NCI-H1048 (cell line): ENCODE measurements around the gene DUSP12.

ENCODE experiments used
- DNase-seq: peaks from one replicate; lab custom pipeline; 2025; lab: John Stamatoyannopoulos, UW

The DUSP12 gene

GRCh38 chr1:161770250-161770649 is 20.7 kb downstream of the DUSP12 start:
- no peak for DNase-seq

- DNase-seq, result no peak
Measured at GRCh38 chr1:161771161-161771560, 21.6 kb downstream of the DUSP12 start.

DNA sequence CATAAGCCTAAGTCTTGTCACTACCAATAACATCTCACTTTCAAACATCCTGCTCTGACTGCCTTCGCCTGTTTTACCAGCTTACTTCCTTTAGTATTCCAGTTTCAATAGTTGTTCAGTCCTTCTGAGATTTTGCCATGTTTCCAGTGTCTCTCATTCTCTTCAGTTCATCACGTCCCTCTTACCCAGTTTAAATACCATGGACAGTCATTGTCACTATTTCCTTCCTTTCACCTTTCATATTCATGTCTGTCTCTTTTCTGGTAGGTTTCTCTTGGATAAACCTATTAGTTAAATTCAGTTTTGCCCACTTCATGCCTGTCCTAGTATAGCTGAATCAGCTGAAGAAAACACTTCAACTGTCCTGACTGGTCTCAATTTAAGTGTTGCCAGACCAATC is 22.4 kb downstream of the DUSP12 start:
- DNase-seq, result no peak

DNA sequence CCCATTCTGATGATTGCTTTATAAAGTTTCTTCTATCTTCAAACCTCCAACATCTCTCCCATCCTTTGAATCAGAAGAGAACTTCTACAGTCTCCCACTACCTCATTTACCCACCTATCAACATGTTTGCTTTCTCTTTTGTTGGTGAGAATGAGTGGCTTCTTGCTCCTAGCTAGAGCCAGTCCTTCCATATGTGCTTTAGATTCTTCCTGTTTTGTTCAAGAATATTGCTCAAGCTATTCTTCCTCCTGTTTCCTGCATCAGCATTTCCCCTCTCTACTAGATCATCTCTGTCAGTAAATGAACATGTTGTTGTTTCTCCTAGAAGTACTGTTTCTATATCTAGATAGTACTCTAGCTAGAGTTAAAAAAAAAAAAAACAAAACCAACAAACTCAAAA is 22.8 kb downstream of the DUSP12 start:
- DNase-seq, result no peak

- DNase-seq, result no peak
Measured at GRCh38 chr1:161773791-161774190, 24.2 kb downstream of the DUSP12 start.

GRCh38 chr1:161777261-161777660 is 27.7 kb downstream of the DUSP12 start:
- no peak for DNase-seq

- DNase-seq, result no peak
Measured at GRCh38 chr1:161778522-161778921, 28.9 kb downstream of the DUSP12 start.

DNA sequence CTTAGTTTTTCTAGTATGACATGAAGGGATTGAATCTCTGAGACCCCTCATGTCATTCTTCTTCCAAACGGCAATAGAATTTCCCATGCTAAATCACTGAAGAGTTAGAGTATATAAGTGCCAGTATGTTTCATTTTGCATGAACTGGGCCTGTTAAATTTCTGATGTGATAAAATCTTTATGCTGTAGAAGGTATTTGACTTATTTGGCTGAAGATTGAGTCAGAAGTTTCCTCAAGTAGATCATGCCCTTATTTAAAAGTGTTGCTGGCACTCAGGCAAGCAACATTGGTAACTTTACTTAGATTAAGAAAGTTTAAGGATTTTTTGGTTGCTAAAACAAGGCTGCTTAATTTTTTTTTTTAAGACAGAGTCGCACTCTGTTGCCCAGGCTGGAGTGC is 29.8 kb downstream of the DUSP12 start:
- DNase-seq, result no peak

DNA sequence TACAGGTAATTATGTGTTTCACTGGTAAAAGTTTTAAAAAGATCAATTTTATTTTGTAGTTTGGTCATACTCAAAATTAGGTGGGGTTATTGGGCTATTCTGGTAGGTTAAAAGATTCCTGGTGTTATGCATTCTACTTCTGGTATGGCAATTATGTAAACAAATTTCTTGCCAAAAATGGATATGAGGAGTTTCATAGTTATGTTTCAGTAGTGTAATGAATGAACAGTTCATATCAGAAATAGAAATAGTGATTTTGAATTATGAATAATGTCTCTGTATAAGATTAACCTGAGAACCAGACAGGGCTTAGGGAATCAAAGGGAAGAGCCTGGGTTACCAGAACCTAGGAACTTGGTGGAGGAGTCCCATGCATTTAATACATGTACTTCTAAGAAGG is 32.4 kb downstream of the DUSP12 start:
- DNase-seq, result no peak

DNA sequence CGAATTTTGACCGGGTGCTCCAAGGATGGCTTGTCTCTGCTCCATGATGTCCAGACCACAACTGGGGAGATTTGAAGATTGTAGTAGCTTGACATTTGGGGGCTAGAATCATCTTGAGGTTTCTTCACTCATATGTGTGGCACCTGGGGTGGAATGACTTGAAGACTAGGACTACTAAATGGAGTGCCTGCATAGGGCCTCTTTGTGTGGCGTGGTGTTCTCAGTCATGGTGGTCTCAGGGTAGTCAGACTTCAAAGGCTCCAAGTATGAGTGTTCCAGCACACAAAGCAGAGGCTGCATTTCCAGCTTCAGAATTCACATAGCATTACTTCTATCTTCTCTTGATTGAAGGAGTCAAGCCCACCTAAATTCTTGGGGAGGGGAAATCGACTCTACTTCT is 33.3 kb downstream of the DUSP12 start:
- no peak for DNase-seq

DNA sequence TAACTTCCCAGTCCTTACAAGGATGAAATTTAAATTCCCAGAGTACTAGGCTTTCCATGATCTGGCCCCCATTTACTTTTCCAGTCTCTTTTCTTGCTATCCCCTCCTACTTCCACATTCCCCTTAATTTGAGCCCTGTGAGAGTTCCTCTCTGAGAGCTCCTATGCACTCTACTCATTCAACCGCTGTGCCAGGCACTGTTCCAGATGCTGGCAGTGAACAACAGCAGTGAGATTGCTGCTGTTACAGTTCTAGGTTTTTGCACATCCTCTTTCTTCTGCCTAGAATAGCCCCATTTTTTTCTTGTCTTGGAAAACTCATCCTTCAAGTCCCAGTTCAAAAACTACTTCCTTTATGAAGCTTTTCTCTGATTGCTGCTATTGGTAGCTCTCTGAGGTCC is 35.4 kb downstream of the DUSP12 start:
- no peak for DNase-seq

- DNase-seq, result no peak
Measured at GRCh38 chr1:161787355-161787754, 37.8 kb downstream of the DUSP12 start.

DNA sequence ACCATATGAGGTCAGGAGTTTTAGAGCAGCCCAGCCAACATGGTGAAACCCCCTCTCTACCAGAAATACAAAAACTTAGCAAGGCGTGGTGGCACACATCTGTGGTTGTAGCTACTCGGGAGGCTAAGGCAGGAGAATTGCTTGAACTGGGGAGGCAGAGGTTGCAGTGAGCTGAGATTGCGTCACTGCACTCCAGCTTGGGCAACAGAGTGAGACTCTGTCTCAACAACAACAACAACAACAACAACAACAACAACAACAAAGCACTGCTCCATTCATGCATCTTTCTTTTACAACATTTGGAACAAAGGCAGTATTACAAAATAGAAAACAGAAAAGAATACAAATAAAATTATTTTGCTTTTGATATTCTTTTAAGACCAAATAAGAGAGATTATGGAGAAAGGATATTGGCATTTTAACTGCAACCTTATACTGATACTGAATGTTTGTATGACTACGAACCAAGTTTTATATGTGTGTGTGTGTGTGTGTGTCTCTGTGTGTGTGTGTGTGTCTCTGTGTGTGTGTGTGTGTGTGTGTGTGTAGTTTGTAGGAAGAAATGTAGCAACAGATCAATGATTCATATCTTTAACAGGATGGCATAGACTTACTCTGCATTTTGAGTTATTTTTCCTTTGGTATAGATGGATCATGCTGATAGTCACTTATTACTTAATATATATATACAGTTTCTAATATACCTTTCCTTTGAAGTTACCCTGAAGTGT is 41.2 kb downstream of the DUSP12 start:
- DNase-seq, result no peak

- DNase-seq, result no peak
Measured at GRCh38 chr1:161791904-161792655, 42.5 kb downstream of the DUSP12 start.

GRCh38 chr1:161792740-161793139 is 43.2 kb downstream of the DUSP12 start:
- DNase-seq, result peak; percentile 19

- no peak for DNase-seq
Measured at GRCh38 chr1:161799792-161800191, 50.2 kb downstream of the DUSP12 start.

- no peak for DNase-seq
Measured at GRCh38 chr1:161801955-161802354, 52.4 kb downstream of the DUSP12 start.

GRCh38 chr1:161803181-161803580 is 53.6 kb downstream of the DUSP12 start:
- DNase-seq, result peak; percentile 77

- DNase-seq, result no peak
Measured at GRCh38 chr1:161805399-161806197, 56.0 kb downstream of the DUSP12 start.
